Keratinocyte (primary cell): ENCODE results near the gene ORM1. TPM values are rescaled to one million over a fixed set of nuclear protein-coding genes. Genes with fewer than 3 reads are reported as not detected.

ENCODE experiments used
- DNase-seq: peaks from one replicate; pipeline ENCODE4 v3.0.0-alpha.2; 2011; ENCODE audit warnings: low read depth, missing footprints, low spot score
- FAIRE-seq: peaks from 2 replicates; lab custom pipeline; 2011; peaks lifted over from hg19 to GRCh38; lab: Jason Lieb, UNC
- H2AFZ ChIP-seq: 2 replicates; pipeline ENCODE4 v1.6.0; 2012; ENCODE audit warnings: low read length, control low read depth, inconsistent platforms; ENCODE audit not compliant: control insufficient read depth
- H3K27ac ChIP-seq: 2 replicates; pipeline ENCODE4 v1.5.1; 2011; ENCODE audit warnings: low read length; ENCODE audit not compliant: control insufficient read depth, insufficient read depth
- H3K27me3 ChIP-seq: 3 replicates; pipeline ENCODE4 v1.6.0; 2011; ENCODE audit warnings: low read length; ENCODE audit not compliant: control insufficient read depth, insufficient read depth; ENCODE audit errors: extremely low read depth
- H3K36me3 ChIP-seq, 2 experiments: 2 replicates in 1 of 2; 3 replicates in 1 of 2; pipeline ENCODE4 v1.5.1; 2011; ENCODE audit warnings: low read length in 2 of 2, mild to moderate bottlenecking in 1 of 2; ENCODE audit not compliant: control insufficient read depth in 2 of 2, insufficient read depth in 2 of 2; ENCODE audit errors: extremely low read depth in 1 of 2
- H3K4me1 ChIP-seq: 3 replicates; pipeline ENCODE4 v1.5.1; 2011; ENCODE audit warnings: low read length; ENCODE audit not compliant: control insufficient read depth, insufficient read depth; ENCODE audit errors: extremely low read depth
- H3K4me2 ChIP-seq: 3 replicates; pipeline ENCODE4 v1.6.0; 2011; ENCODE audit warnings: low read depth, low read length; ENCODE audit not compliant: control insufficient read depth, insufficient read depth; ENCODE audit errors: extremely low read depth
- H3K4me3 ChIP-seq, 3 experiments: fragments of 200-600 bp in 1 of 3; sonication (generic) in 1 of 3; 2 replicates in 2 of 3; 3 replicates in 1 of 3; pipeline ENCODE4 v1.5.1; 2011 to 2016; ENCODE audit warnings: low read length in 3 of 3, mild to moderate bottlenecking in 3 of 3, control low read depth in 2 of 3, inconsistent platforms in 1 of 3, low read depth in 1 of 3, mixed read lengths in 1 of 3, mixed run types in 1 of 3, moderate library complexity in 1 of 3; ENCODE audit not compliant: control insufficient read depth in 2 of 3, insufficient read depth in 2 of 3; ENCODE audit errors: extremely low read depth in 1 of 3
- H3K79me2 ChIP-seq: 2 replicates; pipeline ENCODE4 v1.6.0; 2012; ENCODE audit warnings: low read length; ENCODE audit not compliant: control insufficient read depth, insufficient read depth
- H3K9ac ChIP-seq: 3 replicates; pipeline ENCODE4 v1.6.0; 2011; ENCODE audit warnings: low read length; ENCODE audit not compliant: control insufficient read depth, insufficient read depth; ENCODE audit errors: extremely low read depth
- H3K9me1 ChIP-seq: 3 replicates; pipeline ENCODE4 v1.6.0; 2011; ENCODE audit warnings: low read length; ENCODE audit not compliant: control insufficient read depth, insufficient read depth; ENCODE audit errors: extremely low read depth
- H3K9me3 ChIP-seq: 2 replicates; pipeline ENCODE4 v1.5.1; 2012; ENCODE audit warnings: low read depth, low read length; ENCODE audit not compliant: control insufficient read depth
- H4K20me1 ChIP-seq: 3 replicates; pipeline ENCODE4 v1.6.0; 2011; ENCODE audit warnings: low read length; ENCODE audit not compliant: control insufficient read depth, insufficient read depth; ENCODE audit errors: extremely low read depth
- CTCF ChIP-seq, 3 experiments: IDR thresholded peaks in 1 of 3; conservative IDR thresholded peaks in 1 of 3; optimal IDR thresholded peaks in 1 of 3; 2 replicates in 2 of 3; 3 replicates in 1 of 3; pipeline versions ENCODE3 to v1.5.1; 2011; ENCODE audit warnings: low read length in 3 of 3, mild to moderate bottlenecking in 3 of 3, moderate library complexity in 2 of 3, control low read depth in 1 of 3, inconsistent platforms in 1 of 3; ENCODE audit not compliant: insufficient read depth in 2 of 3; ENCODE audit errors: extremely low read depth in 1 of 3
- EZH2 ChIP-seq: IDR thresholded peaks from one replicate; pipeline ENCODE4 v1.6.1; 2012; ENCODE audit warnings: inconsistent platforms, mild to moderate bottlenecking, low read length, moderate library complexity
- dilution Hi-C: fragments of 300-500 bp; cut with MboI; formaldehyde crosslinking; loops from one replicate; pipeline ENCODE4 v1.7.0; 2020; ENCODE audit warnings: low sequenced_read_pairs; ENCODE audit not compliant: extremely low pct_ligation_motif_present
- polyA plus RNA-seq, 5 experiments: library from polyadenylated mRNA; depleted of rRNA in 3 of 5; stranded (reverse) in 3 of 5; stranded (forward) in 1 of 5; unstranded in 1 of 5; fragments of >200 nt; gene quantifications; 1 replicate in 1 of 5; 2 replicates in 3 of 5; 3 replicates in 1 of 5; pipeline versions ENCODE4 v1.2.1 to v1.2.3, GENCODE V29; 2011 to 2012; ENCODE audit warnings: missing spikeins in 2 of 5, low read depth in 1 of 5, low replicate concordance in 1 of 5

The ORM1 gene
- polyA plus RNA-seq, 1 donor (not counting 4 experiments of a cell fraction or from before 2014, with no cell fraction given): not detected

- Histone ChIP-seq H3K27me3 (no peaks in the 10 kb centered on the region), H3K36me3 (peaks cover 11 to 32% of the 10 kb centered on the region in 2 experiments), H3K4me2 (no peak overlapping the region), H3K9me3 (no peaks in the 10 kb centered on the region), H3K4me3 (no peak overlapping the region), H3K79me2 (no peaks in the 10 kb centered on the region), H3K4me1 (peaks cover 23% of the 10 kb centered on the region), H3K9me1 (no peaks in the 10 kb centered on the region), H3K27ac (no peak overlapping the region), H4K20me1 (no peaks in the 10 kb centered on the region), H2AFZ (no peak overlapping the region), H3K9ac (no peak overlapping the region)
- dilution Hi-C loops: no loop called here
- DNase-seq (no peak), FAIRE-seq (no peak)
- TF ChIP-seq CTCF (optimal IDR thresholded peaks at IDR 0.05 in 1 of 3, IDR thresholded peaks at IDR 0.05 in 1 of 3, conservative IDR thresholded peaks at IDR 0.05 in 1 of 3; ENCODE audit: extremely low read depth in 1 of 3, insufficient read depth in 2 of 3, low read length in 3 of 3) (no peak), EZH2 (no peak)
Measured at GRCh38 chr9:114291886-114292590, 30.9 kb upstream of the ORM1 start.

- H3K36me3 ChIP-seq: peaks cover 19 to 41% of the 10 kb centered on the region in 2 experiments
- no peaks in the 10 kb centered on the region for H3K79me2 ChIP-seq
- dilution Hi-C loops: no loop called here
- no peak overlapping the region for H3K4me2 ChIP-seq
- no peaks in the 10 kb centered on the region for H3K27me3 ChIP-seq
- H4K20me1 ChIP-seq: no peaks in the 10 kb centered on the region
- no peaks in the 10 kb centered on the region for H3K9me3 ChIP-seq
- H3K9me1 ChIP-seq: no peaks in the 10 kb centered on the region
- no peak overlapping the region for H2AFZ ChIP-seq
- H3K4me3 ChIP-seq: no peak overlapping the region
- no peak overlapping the region for H3K27ac ChIP-seq
- FAIRE-seq: no peak
- no peak overlapping the region for H3K9ac ChIP-seq
- DNase-seq: no peak
- no peaks in the 10 kb centered on the region for H3K4me1 ChIP-seq
- TF ChIP-seq EZH2: no peak
- TF ChIP-seq CTCF (optimal IDR thresholded peaks at IDR 0.05 in 1 of 3, IDR thresholded peaks at IDR 0.05 in 1 of 3, conservative IDR thresholded peaks at IDR 0.05 in 1 of 3; ENCODE audit: extremely low read depth in 1 of 3, insufficient read depth in 2 of 3, low read length in 3 of 3): no peak
Measured at GRCh38 chr9:114294664-114295063, 28.2 kb upstream of the ORM1 start.
